ENCODE measurements around the gene AKAP4. TPM values are rescaled to one million over a fixed set of nuclear protein-coding genes. Genes with fewer than 3 reads are reported as not detected.

Gene AKAP4
- total RNA-seq, 1 experiment from 2014 or later = not detected

DNA sequence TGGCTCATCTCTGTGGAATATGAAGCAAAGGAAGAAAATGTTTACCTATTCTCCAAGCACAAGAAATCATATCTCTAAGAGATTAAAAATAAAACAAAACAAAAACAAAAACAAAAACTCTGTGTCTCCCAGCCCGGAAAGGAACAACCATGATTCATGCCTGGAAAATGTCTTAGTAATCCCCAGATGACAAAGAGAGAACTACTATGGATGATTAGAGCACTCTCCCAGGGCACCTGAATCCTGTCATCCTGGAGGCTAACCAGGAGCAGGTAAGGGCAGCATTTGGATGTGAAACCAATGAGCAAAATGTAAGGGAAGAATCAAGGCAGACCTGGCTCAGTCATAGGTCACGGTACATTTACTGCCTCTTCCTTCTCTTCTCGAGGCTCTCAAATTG is 1.7 kb upstream of the AKAP4 start:
- H3K4me1 ChIP-seq (ENCODE audit: insufficient read depth, low read length) = no peaks in the 10 kb centered on the region; the same call in 1 of the 2 replicates
- peaks cover 3 to 7% of the 10 kb centered on the region in 2 experiments; a peak in 3 of 4 replicates for H3K4me1 Mint-ChIP-seq
- WGBS (ENCODE audit: extremely low coverage, insufficient read length, low lambda C conversion rate) = no CpG with 5 or more reads among the region's 3 CpGs
- H3K79me1 ChIP-seq (ENCODE audit: insufficient read depth, low read depth, low read length, poor library complexity, severe bottlenecking) = no peaks in the 10 kb centered on the region
- H2AFZ ChIP-seq (ENCODE audit: low read length) = no peak overlapping the region
- H4K20me1 ChIP-seq (ENCODE audit: control insufficient read depth, insufficient read depth, insufficient read length) = no peaks in the 10 kb centered on the region
- DNase-seq = no peak
- H4K8ac ChIP-seq (replicated peaks; ENCODE audit: insufficient read length, low read depth, low read length) = no peak overlapping the region
- no peaks in the 10 kb centered on the region for H3K27me3 Mint-ChIP-seq (ENCODE audit: low read depth)
- no peak overlapping the region for H2BK15ac ChIP-seq (ENCODE audit: low read depth, low read length)
- H3K23ac ChIP-seq (ENCODE audit: insufficient read length, low read depth, low read length) = no peak overlapping the region
- no peak overlapping the region for H3K27ac Mint-ChIP-seq
- H3K79me2 ChIP-seq (ENCODE audit: insufficient read depth, low read length) = no peaks in the 10 kb centered on the region
- no peak overlapping the region for H3K56ac ChIP-seq (ENCODE audit: insufficient read length, low read depth, low read length)
- peaks cover 58 to 66% of the 10 kb centered on the region in 2 experiments for H3K9me3 Mint-ChIP-seq
- H3K36me3 Mint-ChIP-seq (ENCODE audit: insufficient read depth in 1 of 3, low read depth in 3 of 3) = 0 out of 7 replicates have a peak, but pooled peaks cover 0 to 3% (median 0%) of the 10 kb centered on the region in 3 experiments
- H2AK5ac ChIP-seq (ENCODE audit: insufficient read length, low read length) = no peak overlapping the region
- H4K91ac ChIP-seq (ENCODE audit: insufficient read length, low read depth, low read length) = no peak overlapping the region
- no peak for TF ChIP-seq CTCF (conservative IDR thresholded peaks at IDR 0.05)
- H3K4ac ChIP-seq (ENCODE audit: low read depth, low read length) = no peak overlapping the region
- no peak overlapping the region for H2BK5ac ChIP-seq (ENCODE audit: insufficient read length, low read length)
- no peak overlapping the region for H3K4me3 Mint-ChIP-seq
- H2BK20ac ChIP-seq (ENCODE audit: low read depth, low read length, poor library complexity, severe bottlenecking) = no peak overlapping the region
- H3K4me2 ChIP-seq (ENCODE audit: insufficient read depth, insufficient read length, low read length) = no peak overlapping the region
- no peak overlapping the region for H3K9ac ChIP-seq (ENCODE audit: extremely low read depth, insufficient read length, low read length)
- no peaks in the 10 kb centered on the region for H3K9me3 ChIP-seq (ENCODE audit: control insufficient read depth, low read depth, low read length)
- H3K18ac ChIP-seq (ENCODE audit: insufficient read length, low read depth, low read length) = no peak overlapping the region
- no peak overlapping the region for H3T11ph ChIP-seq (ENCODE audit: low read length)
- no peak overlapping the region for H3K14ac ChIP-seq (ENCODE audit: insufficient read depth, low read length)
- H2BK12ac ChIP-seq (ENCODE audit: insufficient read length, low read depth, low read length) = no peak overlapping the region
- no peak overlapping the region for H2BK120ac ChIP-seq (ENCODE audit: low read depth, low read length, poor library complexity, severe bottlenecking)
- no peak overlapping the region for H3K27ac ChIP-seq (ENCODE audit: insufficient read length, low read depth, low read length)
- H3K23me2 ChIP-seq (ENCODE audit: insufficient read length, low read depth, low read length, poor library complexity, severe bottlenecking) = no peaks in the 10 kb centered on the region
- H4K5ac ChIP-seq (ENCODE audit: insufficient read length, low read depth, low read length) = no peak overlapping the region
- no peaks in the 10 kb centered on the region for H3K27me3 ChIP-seq (ENCODE audit: insufficient read depth, low read length)

Data from H9 (cell line).